K562 (cell line): ENCODE data around the gene GDF2. TPM values are rescaled to one million over a fixed set of nuclear protein-coding genes. Genes with fewer than 3 reads are reported as not detected.

Experiments
- HDAC1 ChIP-seq, 2 experiments: fragments of 450-650 bp; IDR thresholded peaks; 2 replicates each; pipeline ENCODE4 v1.6.1; 2016 to 2017; ENCODE audit warnings: inconsistent platforms in 1 of 2, mild to moderate bottlenecking in 1 of 2, moderate library complexity in 1 of 2
- HNRNPH1 ChIP-seq: fragments of 200-400 bp; formaldehyde crosslinking; optimal IDR thresholded peaks from 2 replicates; pipeline ENCODE3; 2017; ENCODE audit warnings: low read depth, mild to moderate bottlenecking, low read length, moderate library complexity
- KAT7 ChIP-seq: sonication (generic); formaldehyde crosslinking; IDR thresholded peaks from 2 replicates; pipeline ENCODE4 v1.8.0; 2022; ENCODE audit warnings: missing genetic modification reagents, mild to moderate bottlenecking, borderline replicate concordance
- MTA2 ChIP-seq: fragments of 450-650 bp; IDR thresholded peaks from 2 replicates; pipeline ENCODE4 v1.6.1; 2016; ENCODE audit warnings: low read depth
- NUFIP1 ChIP-seq: fragments of 450-650 bp; IDR thresholded peaks from 2 replicates; pipeline ENCODE4 v1.6.1; 2018; ENCODE audit not compliant: partially characterized antibody
- PTTG1 ChIP-seq: fragments of 450-650 bp; IDR thresholded peaks from 2 replicates; pipeline ENCODE4 v1.6.1; 2016; ENCODE audit warnings: low read depth, mild to moderate bottlenecking, missing genetic modification characterization, missing compliant biosample characterization
- RAD21 ChIP-seq, 2 experiments: fragments of 250-450 bp in 1 of 2; fragments of 450-650 bp in 1 of 2; sonication (Bioruptor Pico) in 1 of 2; formaldehyde crosslinking in 1 of 2; IDR thresholded peaks in 1 of 2; conservative IDR thresholded peaks in 1 of 2; 2 replicates each; pipeline versions ENCODE4 v1.4.0 to v1.8.0; 2020 to 2022; ENCODE audit warnings: mild to moderate bottlenecking in 2 of 2, moderate library complexity in 1 of 2
- RB1 ChIP-seq: fragments of 450-650 bp; IDR thresholded peaks from 2 replicates; pipeline ENCODE4 v1.6.1; 2017; ENCODE audit warnings: low read depth, mild to moderate bottlenecking
- RCOR1 ChIP-seq, 2 experiments: IDR thresholded peaks; 2 replicates each; pipeline ENCODE4 v1.6.1; 2012; ENCODE audit warnings: low read depth in 2 of 2, low read length in 2 of 2, borderline replicate concordance in 1 of 2, improper control_type of control experiment in 1 of 2
- SIX5 ChIP-seq, 2 experiments: IDR thresholded peaks; 2 replicates each; pipeline ENCODE4 v1.6.1; 2011; ENCODE audit warnings: low read length in 2 of 2, borderline replicate concordance in 1 of 2, low read depth in 1 of 2, mild to moderate bottlenecking in 1 of 2, moderate library complexity in 1 of 2; ENCODE audit not compliant: insufficient read depth in 1 of 2
- SMARCB1 ChIP-seq: IDR thresholded peaks from 2 replicates; pipeline ENCODE4 v1.6.1; 2011; ENCODE audit warnings: improper control_type of control experiment, low read depth; ENCODE audit not compliant: insufficient read length
- TAL1 ChIP-seq: fragments of 450-650 bp; IDR thresholded peaks from 2 replicates; pipeline ENCODE4 v1.6.1; 2016; ENCODE audit warnings: mild to moderate bottlenecking
- TCF3 ChIP-seq: sonication (generic); formaldehyde crosslinking; IDR thresholded peaks from 2 replicates; pipeline ENCODE4 v1.4.0; 2020; ENCODE audit warnings: mild to moderate bottlenecking, missing genetic modification reagents
- ZBTB34 ChIP-seq: fragments of 250-450 bp; sonication (Bioruptor Pico); IDR thresholded peaks from 2 replicates; pipeline ENCODE4 v1.8.0; 2021; ENCODE audit warnings: mild to moderate bottlenecking, moderate library complexity
- ZBTB43 ChIP-seq: sonication (generic); formaldehyde crosslinking; IDR thresholded peaks from 2 replicates; pipeline ENCODE4 v1.8.0; 2023; ENCODE audit warnings: mild to moderate bottlenecking, missing genetic modification reagents
- ZFX ChIP-seq: sonication (generic); formaldehyde crosslinking; IDR thresholded peaks from 2 replicates; pipeline ENCODE4 v1.8.0; 2022; ENCODE audit warnings: mild to moderate bottlenecking, missing genetic modification reagents, moderate library complexity
- ZNF395 ChIP-seq: fragments of 200-800 bp; sonication (Bioruptor generic); IDR thresholded peaks from 2 replicates; pipeline ENCODE4 v1.6.1; 2017; ENCODE audit warnings: missing genetic modification characterization, missing compliant biosample characterization
- polyA plus RNA-seq, 8 experiments: library from polyadenylated mRNA; depleted of rRNA in 4 of 8; stranded (reverse) in 5 of 8; unstranded in 3 of 8; fragments of >200 nt; fragmentation: Nextera tagmentation in 2 of 8; fragmentation: Illumina TruSeq in 1 of 8; extraction: Ambion mirVana in 2 of 8; extraction: Trizol in 1 of 8; gene quantifications; 2 replicates each; pipeline versions ENCODE4 v1.2.1 to v1.2.3, GENCODE V29; 2011 to 2014; ENCODE audit warnings: inconsistent platforms in 1 of 8, missing spikeins in 1 of 8
- total RNA-seq, 7 experiments: library from RNA; depleted of rRNA in 6 of 7; stranded (reverse); fragments of >200 nt in 6 of 7; fragmentation: Illumina TruSeq in 2 of 7; extraction: Trizol in 2 of 7; gene quantifications; 2 replicates each; pipeline versions ENCODE4 v1.2.1 to v1.2.3, GENCODE V29; 2011 to 2021; ENCODE audit warnings: low replicate concordance in 1 of 7
- TF ChIP-seq, protein P1 (sequence below), 3 experiments: IDR thresholded peaks in 2 of 3; conservative IDR thresholded peaks in 1 of 3; 2 replicates each; pipeline ENCODE4 v1.5.1; 2011 to 2012; ENCODE audit warnings: low read length in 3 of 3, mild to moderate bottlenecking in 3 of 3, control low read depth in 2 of 3, improper control_type of control experiment in 1 of 3, inconsistent platforms in 1 of 3, low read depth in 1 of 3, mixed read lengths in 1 of 3, moderate library complexity in 1 of 3; ENCODE audit not compliant: insufficient read depth in 2 of 3

GDF2 gene
- total and polyA plus RNA-seq, 9 of the 15 experiments (the other 6 are each of a cell fraction or from before 2014, with no cell fraction given): 0.08 to 0.58 (median 0.27) TPM; not detected in 2

DNA sequence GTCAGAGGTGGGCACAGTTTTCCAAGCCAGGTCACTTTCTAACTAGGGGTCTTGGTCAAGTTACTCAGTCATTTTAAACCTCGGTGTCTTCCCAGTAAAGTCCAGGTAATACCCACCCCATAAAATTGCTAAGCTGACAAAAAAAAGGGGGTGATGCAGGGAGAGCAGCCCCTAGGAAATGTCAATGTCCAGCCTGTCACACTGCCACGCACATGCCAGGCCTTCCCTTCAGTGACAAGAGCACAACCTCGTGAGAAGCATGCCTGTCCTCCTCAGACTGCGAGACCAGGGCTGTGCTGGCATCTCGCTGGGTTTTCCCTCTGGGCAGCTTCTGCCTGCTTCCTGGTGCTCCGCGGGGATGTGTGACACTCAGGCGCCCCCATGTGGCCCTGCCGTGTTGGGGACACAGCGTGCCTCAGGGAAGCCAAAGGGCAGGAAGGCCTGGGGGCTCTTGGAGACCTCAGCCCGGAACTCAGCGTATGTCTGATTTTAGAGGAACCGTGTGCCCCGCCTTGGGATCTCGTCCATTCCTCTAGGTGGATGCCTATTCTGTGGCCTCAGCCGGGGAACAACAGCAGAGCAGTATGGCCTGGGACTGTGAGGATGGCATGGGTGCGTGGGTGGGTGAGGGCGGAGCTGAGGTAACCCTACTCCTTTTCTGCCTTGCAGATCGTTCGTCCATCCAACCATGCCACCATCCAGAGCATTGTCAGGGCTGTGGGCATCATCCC lies 10.2 kb upstream of the GDF2 start (continued):
- TF ChIP-seq, protein P1, sequence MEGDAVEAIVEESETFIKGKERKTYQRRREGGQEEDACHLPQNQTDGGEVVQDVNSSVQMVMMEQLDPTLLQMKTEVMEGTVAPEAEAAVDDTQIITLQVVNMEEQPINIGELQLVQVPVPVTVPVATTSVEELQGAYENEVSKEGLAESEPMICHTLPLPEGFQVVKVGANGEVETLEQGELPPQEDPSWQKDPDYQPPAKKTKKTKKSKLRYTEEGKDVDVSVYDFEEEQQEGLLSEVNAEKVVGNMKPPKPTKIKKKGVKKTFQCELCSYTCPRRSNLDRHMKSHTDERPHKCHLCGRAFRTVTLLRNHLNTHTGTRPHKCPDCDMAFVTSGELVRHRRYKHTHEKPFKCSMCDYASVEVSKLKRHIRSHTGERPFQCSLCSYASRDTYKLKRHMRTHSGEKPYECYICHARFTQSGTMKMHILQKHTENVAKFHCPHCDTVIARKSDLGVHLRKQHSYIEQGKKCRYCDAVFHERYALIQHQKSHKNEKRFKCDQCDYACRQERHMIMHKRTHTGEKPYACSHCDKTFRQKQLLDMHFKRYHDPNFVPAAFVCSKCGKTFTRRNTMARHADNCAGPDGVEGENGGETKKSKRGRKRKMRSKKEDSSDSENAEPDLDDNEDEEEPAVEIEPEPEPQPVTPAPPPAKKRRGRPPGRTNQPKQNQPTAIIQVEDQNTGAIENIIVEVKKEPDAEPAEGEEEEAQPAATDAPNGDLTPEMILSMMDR (IDR thresholded peaks at IDR 0.05 in 2 of 3, conservative IDR thresholded peaks at IDR 0.05 in 1 of 3; ENCODE audit: insufficient read depth in 2 of 3, low read depth in 1 of 3, low read length in 3 of 3): peak; percentile 90 to 93 (median 91)
- TF ChIP-seq PTTG1 (tag): no peak
- no peak for TF ChIP-seq SMARCB1
- no peak for TF ChIP-seq TCF3 (CRISPR knock-in tag)
- TF ChIP-seq RAD21 (CRISPR knock-in tag; conservative IDR thresholded peaks at IDR 0.05 in 1 of 2, IDR thresholded peaks at IDR 0.05 in 1 of 2): peak; percentile 90 to 95
- TF ChIP-seq ZFX: no peak
- TF ChIP-seq TAL1: no peak
- TF ChIP-seq HDAC1 (IDR thresholded peaks at IDR 0.05): no peak
- TF ChIP-seq HNRNPH1: no peak
- TF ChIP-seq ZNF395 (CRISPR knock-in tag): no peak
- TF ChIP-seq SIX5 (IDR thresholded peaks at IDR 0.05; ENCODE audit: borderline replicate concordance in 1 of 2, insufficient read depth in 1 of 2, low read depth in 1 of 2, low read length in 2 of 2): no peak
- no peak for TF ChIP-seq KAT7
- TF ChIP-seq NUFIP1: no peak
- no peak for TF ChIP-seq RB1
- peak in 1 of 2 experiments; percentile 62; a peak in 1 of 4 replicates for TF ChIP-seq RCOR1 (IDR thresholded peaks at IDR 0.05; ENCODE audit: borderline replicate concordance in 1 of 2, low read depth in 2 of 2, low read length in 2 of 2)
- TF ChIP-seq MTA2: no peak
- no peak for TF ChIP-seq ZBTB43 (CRISPR knock-in tag)
- TF ChIP-seq ZBTB34: no peak
- TF ChIP-seq, all 486 proteins: peak for 39
